GM18517 (cell line): ENCODE data around the gene NDUFS8.

Experiments used
- ATAC-seq: cut with Tn5 transposase; IDR thresholded peaks from one replicate; pipeline ENCODE4 v1.9.1; 2021; ENCODE audit warnings: mild to moderate bottlenecking, moderate library complexity; ENCODE audit not compliant: unreplicated experiment

NDUFS8 gene

GRCh38 chr11:68014947-68015447 lies 15.5 kb upstream of the NDUFS8 start:
- ATAC-seq = no peak

- ATAC-seq = no peak
Observed at GRCh38 chr11:68015467-68015866, 15.0 kb upstream of the NDUFS8 start.

- no peak for ATAC-seq
Observed at GRCh38 chr11:68016161-68016903, 14.1 kb upstream of the NDUFS8 start.

- ATAC-seq = no peak
Observed at GRCh38 chr11:68016904-68017817, 13.3 kb upstream of the NDUFS8 start.

- no peak for ATAC-seq
Observed at GRCh38 chr11:68017980-68018729, 12.3 kb upstream of the NDUFS8 start.

GRCh38 chr11:68018730-68019190 lies 11.7 kb upstream of the NDUFS8 start:
- ATAC-seq = no peak

- ATAC-seq = no peak
Observed at GRCh38 chr11:68019486-68019885, 11.0 kb upstream of the NDUFS8 start.

- ATAC-seq = no peak
Observed at GRCh38 chr11:68020575-68020974, 9.9 kb upstream of the NDUFS8 start.

GRCh38 chr11:68021167-68021787 lies 9.2 kb upstream of the NDUFS8 start:
- no peak for ATAC-seq

- ATAC-seq = no peak
Observed at GRCh38 chr11:68022531-68022930, 8.0 kb upstream of the NDUFS8 start.

- ATAC-seq = no peak
Observed at GRCh38 chr11:68024508-68024907, 6.0 kb upstream of the NDUFS8 start.

GRCh38 chr11:68025047-68025446 lies 5.4 kb upstream of the NDUFS8 start:
- ATAC-seq = no peak

GRCh38 chr11:68026391-68027105 lies 3.9 kb upstream of the NDUFS8 start:
- no peak for ATAC-seq

- ATAC-seq = no peak
Observed at GRCh38 chr11:68027667-68028066, 2.8 kb upstream of the NDUFS8 start.

- no peak for ATAC-seq
Observed at GRCh38 chr11:68028802-68029545, 1.5 kb upstream of the NDUFS8 start.

GRCh38 chr11:68031144-68031464 lies 623 bp downstream of the NDUFS8 start:
- no peak for ATAC-seq

- ATAC-seq = no peak
Observed at GRCh38 chr11:68032003-68032402, 1.5 kb downstream of the NDUFS8 start.

GRCh38 chr11:68032997-68033707 lies 2.7 kb downstream of the NDUFS8 start:
- no peak for ATAC-seq

GRCh38 chr11:68033708-68034045 lies 3.2 kb downstream of the NDUFS8 start:
- no peak for ATAC-seq
